Suprapubic skin (tissue), 4 donors: ENCODE results near the gene STXBP5. TPM values are rescaled to one million over a fixed set of nuclear protein-coding genes. Genes with fewer than 3 reads are reported as not detected.

ENCODE experiments used
- DNase-seq, 2 donors: peaks; one replicate each; pipeline ENCODE4 v3.0.0-alpha.2; 2019; ENCODE audit warnings: low spot score in 2 of 2
- H3K27ac ChIP-seq: fragments of 200-600 bp; sonication (generic); one replicate; pipeline ENCODE4 v1.5.1; 2019
- H3K27me3 ChIP-seq: fragments of 200-600 bp; sonication (generic); one replicate; pipeline ENCODE4 v1.5.1; 2019
- H3K36me3 ChIP-seq: fragments of 200-600 bp; sonication (generic); one replicate; pipeline ENCODE4 v1.5.1; 2019
- H3K4me1 ChIP-seq: fragments of 200-600 bp; sonication (generic); one replicate; pipeline ENCODE4 v1.5.1; 2019
- H3K4me3 ChIP-seq: fragments of 200-600 bp; sonication (generic); one replicate; pipeline ENCODE4 v1.5.1; 2019; ENCODE audit warnings: mild to moderate bottlenecking
- H3K9me3 ChIP-seq: fragments of 200-600 bp; sonication (generic); one replicate; pipeline ENCODE4 v1.5.1; 2019
- EP300 ChIP-seq: sonication (generic); formaldehyde crosslinking; IDR thresholded peaks from one replicate; pipeline ENCODE4 v1.6.1; 2017; ENCODE audit warnings: antibody characterized with exemption
- POLR2A ChIP-seq, 2 donors: fragments of 450-650 bp; IDR thresholded peaks; one replicate each; pipeline ENCODE4 v1.6.1; 2017; ENCODE audit warnings: antibody characterized with exemption in 2 of 2, mild to moderate bottlenecking in 2 of 2, moderate library complexity in 2 of 2
- POLR2AphosphoS5 ChIP-seq, 3 donors: sonication (generic); formaldehyde crosslinking; IDR thresholded peaks; one replicate each; pipeline ENCODE4 v1.6.1; 2017; ENCODE audit warnings: antibody characterized with exemption in 3 of 3
- WGBS: methylation state at CpG from one replicate; pipeline ENCODE4 v1.1.5; 2018; 5-methylcytosine and 5-hydroxymethylcytosine counted together
- total RNA-seq, 4 donors: library from RNA; depleted of rRNA; stranded (reverse); fragments of >200 nt; gene quantifications; one replicate each; pipeline ENCODE4 v1.1.0, GENCODE V29; 2016
- TF ChIP-seq, protein P1 (sequence below), 2 donors: fragments of 200-600 bp in 1 of 2; fragments of 450-650 bp in 1 of 2; sonication (generic) in 1 of 2; IDR thresholded peaks; one replicate each; pipeline ENCODE4 v1.5.1; 2016 to 2019; ENCODE audit warnings: antibody characterized with exemption in 2 of 2, mild to moderate bottlenecking in 1 of 2, moderate library complexity in 1 of 2

Gene STXBP5
- total RNA-seq, 4 donors from 2014 or later, result 55.0 to 65.5 (median 60.3) TPM

DNA sequence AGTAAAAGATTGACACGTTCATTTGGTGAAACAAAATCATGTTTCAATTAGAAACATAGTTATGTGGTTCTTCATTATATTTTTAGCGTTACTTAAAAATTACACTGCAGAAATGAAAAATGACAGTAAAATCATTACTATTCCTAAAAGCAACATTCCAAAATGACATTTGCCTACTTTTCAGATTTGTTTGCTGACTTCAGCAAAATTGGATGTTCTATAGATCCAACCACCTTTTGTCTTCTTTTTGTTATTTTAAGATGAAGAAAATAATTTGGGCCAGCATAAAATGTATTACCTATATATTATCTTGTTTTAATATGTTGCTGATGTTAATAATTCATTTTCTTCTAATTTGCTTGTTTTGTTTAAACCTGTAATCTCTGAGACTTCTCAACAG is 30.5 kb downstream of the STXBP5 start:
- Histone ChIP-seq H3K9me3 (no peaks in the 10 kb centered on the region), H3K4me1 (no peaks in the 10 kb centered on the region), H3K27me3 (no peaks in the 10 kb centered on the region), H3K27ac (no peak overlapping the region), H3K4me3 (no peak overlapping the region), H3K36me3 (peaks cover 9% of the 10 kb centered on the region)
- TF ChIP-seq POLR2AphosphoS5 (IDR thresholded peaks at IDR 0.05), result no peak
- TF ChIP-seq, protein P1, sequence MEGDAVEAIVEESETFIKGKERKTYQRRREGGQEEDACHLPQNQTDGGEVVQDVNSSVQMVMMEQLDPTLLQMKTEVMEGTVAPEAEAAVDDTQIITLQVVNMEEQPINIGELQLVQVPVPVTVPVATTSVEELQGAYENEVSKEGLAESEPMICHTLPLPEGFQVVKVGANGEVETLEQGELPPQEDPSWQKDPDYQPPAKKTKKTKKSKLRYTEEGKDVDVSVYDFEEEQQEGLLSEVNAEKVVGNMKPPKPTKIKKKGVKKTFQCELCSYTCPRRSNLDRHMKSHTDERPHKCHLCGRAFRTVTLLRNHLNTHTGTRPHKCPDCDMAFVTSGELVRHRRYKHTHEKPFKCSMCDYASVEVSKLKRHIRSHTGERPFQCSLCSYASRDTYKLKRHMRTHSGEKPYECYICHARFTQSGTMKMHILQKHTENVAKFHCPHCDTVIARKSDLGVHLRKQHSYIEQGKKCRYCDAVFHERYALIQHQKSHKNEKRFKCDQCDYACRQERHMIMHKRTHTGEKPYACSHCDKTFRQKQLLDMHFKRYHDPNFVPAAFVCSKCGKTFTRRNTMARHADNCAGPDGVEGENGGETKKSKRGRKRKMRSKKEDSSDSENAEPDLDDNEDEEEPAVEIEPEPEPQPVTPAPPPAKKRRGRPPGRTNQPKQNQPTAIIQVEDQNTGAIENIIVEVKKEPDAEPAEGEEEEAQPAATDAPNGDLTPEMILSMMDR (IDR thresholded peaks at IDR 0.05), result no peak
- no peak for TF ChIP-seq POLR2A (IDR thresholded peaks at IDR 0.05)
- no peak for TF ChIP-seq EP300
- DNase-seq, result no peak
- WGBS, result 78% methylated on average over 2 of the region's 2 CpGs

DNA sequence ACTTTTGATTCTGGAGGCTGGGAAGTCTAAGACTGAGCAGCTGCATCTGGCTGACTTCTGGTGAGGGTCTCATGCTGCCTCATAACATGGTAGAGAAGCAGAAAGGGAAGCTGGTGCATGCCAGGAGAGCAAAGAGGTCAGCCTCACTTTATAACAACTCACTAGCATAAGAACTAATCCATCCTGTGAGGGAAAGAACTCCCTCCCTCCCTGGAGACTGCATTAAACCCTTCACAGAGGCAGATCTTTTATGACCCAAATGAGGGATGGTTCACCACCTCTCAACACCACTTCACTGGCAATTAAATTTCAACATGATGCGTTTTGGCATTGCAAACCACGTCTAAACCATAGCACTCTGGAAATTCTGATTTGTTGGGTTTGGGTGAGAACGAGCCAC is 33.9 kb downstream of the STXBP5 start:
- no peak overlapping the region for H3K27ac ChIP-seq
- H3K36me3 ChIP-seq, result peaks cover 9% of the 10 kb centered on the region
- no peaks in the 10 kb centered on the region for H3K27me3 ChIP-seq
- TF ChIP-seq, protein P1 (IDR thresholded peaks at IDR 0.05), result no peak
- TF ChIP-seq POLR2AphosphoS5 (IDR thresholded peaks at IDR 0.05) (no peak), POLR2A (IDR thresholded peaks at IDR 0.05) (no peak), EP300 (no peak)
- H3K4me1 ChIP-seq, result no peaks in the 10 kb centered on the region
- DNase-seq, result no peak
- H3K9me3 ChIP-seq, result no peaks in the 10 kb centered on the region
- H3K4me3 ChIP-seq, result no peak overlapping the region
- WGBS, result 92% methylated on average over 3 of the region's 3 CpGs

DNA sequence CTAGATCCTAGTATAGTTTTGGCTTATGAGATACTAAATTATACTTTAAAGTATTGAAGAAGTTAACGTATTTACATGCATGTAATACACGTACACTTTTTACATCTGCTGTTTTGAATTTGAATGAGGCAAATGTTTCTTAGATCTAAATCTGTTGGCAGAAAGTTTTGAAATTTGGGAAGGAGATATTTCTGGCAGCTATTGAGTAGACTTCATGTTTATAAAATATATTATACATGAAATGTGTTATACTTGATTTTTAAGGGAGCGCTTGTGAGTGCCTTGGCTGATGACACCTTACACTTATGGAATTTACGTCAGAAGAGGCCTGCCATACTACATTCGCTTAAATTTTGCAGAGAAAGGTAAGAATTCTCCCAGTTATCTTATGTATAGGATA is 34.7 kb downstream of the STXBP5 start:
- DNase-seq, result no peak
- H3K9me3 ChIP-seq, result no peaks in the 10 kb centered on the region
- no peaks in the 10 kb centered on the region for H3K27me3 ChIP-seq
- TF ChIP-seq POLR2AphosphoS5 (IDR thresholded peaks at IDR 0.05) (no peak), EP300 (no peak), POLR2A (IDR thresholded peaks at IDR 0.05) (no peak)
- TF ChIP-seq, protein P1 (IDR thresholded peaks at IDR 0.05), result no peak
- H3K27ac ChIP-seq, result no peak overlapping the region
- peaks cover 9% of the 10 kb centered on the region for H3K36me3 ChIP-seq
- no peaks in the 10 kb centered on the region for H3K4me1 ChIP-seq
- WGBS, result 75% methylated on average over 5 of the region's 5 CpGs
- no peak overlapping the region for H3K4me3 ChIP-seq

DNA sequence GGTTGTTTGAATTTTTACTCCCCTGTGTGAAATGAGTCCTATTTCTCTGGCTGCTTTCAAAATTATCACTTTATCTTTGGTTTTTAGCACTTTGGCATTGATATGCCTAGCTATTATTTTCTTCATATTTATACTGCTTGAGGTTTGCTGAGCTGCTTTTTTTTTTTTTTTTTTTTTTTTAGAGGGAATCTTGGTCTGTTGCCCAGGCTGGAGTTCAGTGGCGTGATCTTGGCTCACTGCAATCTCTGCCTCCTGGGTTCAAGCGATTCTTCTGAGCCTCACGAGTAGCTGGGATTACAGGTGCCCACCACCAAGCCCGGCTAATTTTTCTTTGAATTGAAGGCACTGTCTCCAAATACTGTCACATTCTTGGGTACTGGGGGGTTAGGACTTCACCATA is 40.6 kb downstream of the STXBP5 start:
- 65% methylated on average over 4 of the region's 4 CpGs for WGBS
- TF ChIP-seq EP300 (no peak), POLR2AphosphoS5 (IDR thresholded peaks at IDR 0.05) (no peak), POLR2A (IDR thresholded peaks at IDR 0.05) (no peak)
- TF ChIP-seq, protein P1 (IDR thresholded peaks at IDR 0.05), result no peak
- no peak for DNase-seq
- H3K27ac ChIP-seq, result no peak overlapping the region
- H3K9me3 ChIP-seq, result no peaks in the 10 kb centered on the region
- H3K27me3 ChIP-seq, result no peaks in the 10 kb centered on the region
- no peaks in the 10 kb centered on the region for H3K36me3 ChIP-seq
- H3K4me1 ChIP-seq, result no peaks in the 10 kb centered on the region
- no peak overlapping the region for H3K4me3 ChIP-seq

DNA sequence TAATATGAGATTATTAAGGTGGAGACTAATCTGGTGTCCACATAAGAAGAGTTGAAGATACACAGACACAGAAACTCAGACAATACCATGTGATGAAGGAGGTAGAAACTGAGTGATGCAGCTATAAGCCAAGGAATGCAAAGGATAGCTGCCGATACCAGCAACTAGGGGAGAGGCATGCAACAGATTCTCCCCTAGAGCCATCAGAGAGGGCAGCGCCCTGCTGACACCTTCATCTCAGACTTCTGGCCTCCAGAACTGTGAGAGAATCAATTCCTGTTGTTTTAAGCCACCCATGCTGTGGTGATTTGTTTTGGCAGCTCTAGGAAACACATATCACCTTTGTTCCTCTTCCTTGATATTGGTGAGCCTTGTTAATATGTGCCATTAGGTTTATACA is 41.5 kb downstream of the STXBP5 start:
- no peak overlapping the region for H3K27ac ChIP-seq
- no peaks in the 10 kb centered on the region for H3K36me3 ChIP-seq
- TF ChIP-seq EP300 (no peak), POLR2A (IDR thresholded peaks at IDR 0.05) (no peak), POLR2AphosphoS5 (IDR thresholded peaks at IDR 0.05) (no peak)
- TF ChIP-seq, protein P1 (IDR thresholded peaks at IDR 0.05), result no peak
- no peaks in the 10 kb centered on the region for H3K9me3 ChIP-seq
- H3K4me1 ChIP-seq, result no peaks in the 10 kb centered on the region
- 90% methylated on average over 2 of the region's 2 CpGs for WGBS
- DNase-seq, result no peak
- no peak overlapping the region for H3K4me3 ChIP-seq
- H3K27me3 ChIP-seq, result no peaks in the 10 kb centered on the region
